Measurements from ENCODE around the gene PRAC1. TPM values are rescaled to one million over a fixed set of nuclear protein-coding genes. Genes with fewer than 3 reads are reported as not detected.
A peak's percentile ranks its signal among the peaks of the same experiment; 100 is the strongest.

The PRAC1 gene
- total RNA-seq, 2 donors from 2014 or later: not detected

- peaks cover 4% of the 10 kb centered on the region for H3K4me1 Mint-ChIP-seq
- H3K9me3 ChIP-seq (ENCODE audit: control insufficient read depth, low read length, poor library complexity, severe bottlenecking): no peaks in the 10 kb centered on the region
- no peak overlapping the region for H3K4me3 Mint-ChIP-seq
- no peak overlapping the region for H3K27ac Mint-ChIP-seq
- no peak for ATAC-seq
- DNase-seq: no peak
- H3K36me3 Mint-ChIP-seq (ENCODE audit: low read depth): peaks cover 3% of the 10 kb centered on the region
- H3K27me3 Mint-ChIP-seq: peaks cover 51% of the 10 kb centered on the region
Measured at GRCh38 chr17:48681609-48682008, 40.7 kb downstream of the PRAC1 start.

- H3K27me3 Mint-ChIP-seq: peaks cover 58% of the 10 kb centered on the region
- H3K36me3 Mint-ChIP-seq (ENCODE audit: low read depth): peaks cover 3% of the 10 kb centered on the region
Measured at GRCh38 chr17:48679385-48680096, 42.8 kb downstream of the PRAC1 start.

GRCh38 chr17:48678141-48678971, 44.0 kb downstream of the PRAC1 start:
- Mint-ChIP-seq H3K27ac (peak overlapping the region; percentile 49), H3K36me3 (ENCODE audit: low read depth) (peaks cover 3% of the 10 kb centered on the region), H3K27me3 (peaks cover 59% of the 10 kb centered on the region), H3K4me1 (peaks cover 4% of the 10 kb centered on the region), H3K4me3 (peak overlapping the region; percentile 77)
- DNase-seq (peak; percentile 56 to 70 (median 63)), ATAC-seq (peak; percentile 94)
- H3K9me3 ChIP-seq (ENCODE audit: control insufficient read depth, low read length, poor library complexity, severe bottlenecking): no peaks in the 10 kb centered on the region

More at GRCh38 chr17:48679385-48680096, 42.8 kb downstream of the PRAC1 start:
- H3K9me3 ChIP-seq (ENCODE audit: control insufficient read depth, low read length, poor library complexity, severe bottlenecking): no peaks in the 10 kb centered on the region
- no peak overlapping the region for H3K4me3 Mint-ChIP-seq
- ATAC-seq (no peak), DNase-seq (no peak)
- no peak overlapping the region for H3K27ac Mint-ChIP-seq
- peaks cover 4% of the 10 kb centered on the region for H3K4me1 Mint-ChIP-seq

GRCh38 chr17:48676963-48677558, 45.3 kb downstream of the PRAC1 start:
- Mint-ChIP-seq H3K36me3 (ENCODE audit: low read depth) (peaks cover 3% of the 10 kb centered on the region), H3K27me3 (peaks cover 53% of the 10 kb centered on the region), H3K4me1 (peaks cover 4% of the 10 kb centered on the region), H3K27ac (peak overlapping the region; percentile 86), H3K4me3 (no peak overlapping the region)
- H3K9me3 ChIP-seq (ENCODE audit: control insufficient read depth, low read length, poor library complexity, severe bottlenecking): no peaks in the 10 kb centered on the region
- DNase-seq (no peak), ATAC-seq (no peak)

- no peak for ATAC-seq
- peaks cover 62% of the 10 kb centered on the region for H3K27me3 Mint-ChIP-seq
Measured at GRCh38 chr17:48672340-48672739, 50.0 kb downstream of the PRAC1 start.

More at GRCh38 chr17:48672340-48672739, 50.0 kb downstream of the PRAC1 start:
- Mint-ChIP-seq H3K27ac (no peak overlapping the region), H3K36me3 (ENCODE audit: low read depth) (peaks cover 5% of the 10 kb centered on the region), H3K4me3 (no peak overlapping the region), H3K4me1 (peaks cover 7% of the 10 kb centered on the region)
- no peak for DNase-seq
- H3K9me3 ChIP-seq (ENCODE audit: control insufficient read depth, low read length, poor library complexity, severe bottlenecking): no peaks in the 10 kb centered on the region

Other genes starting within 250 kb of the PRAC1 start
- gene HOXB1, start 191.5 kb downstream of the PRAC1 start, total RNA-seq: not detected
- gene HOXB2, start 177.4 kb downstream of the PRAC1 start, total RNA-seq: 10 to 100 TPM in 1 of 2 donors, 1 to 10 TPM in 1; 4.5 to 18.8 TPM
- gene HOXB4, start 144.2 kb downstream of the PRAC1 start, total RNA-seq: 1 to 10 TPM in 1 of 2 donors, under 1 TPM in 1; 0.91 to 1.8 TPM
- gene HOXB3, start 132.3 kb downstream of the PRAC1 start, total RNA-seq: 1 to 10 TPM; 1.7 to 4.6 TPM
- gene HOXB5, start 128.7 kb downstream of the PRAC1 start, total RNA-seq: not detected
- gene HOXB6, start 117.5 kb downstream of the PRAC1 start, total RNA-seq: not detected
- gene HOXB7, start 111.5 kb downstream of the PRAC1 start, total RNA-seq: under 1 TPM in 1 of 2 donors, not detected in 1; 0.82 TPM
- not detected for gene HOXB8, start 107.2 kb downstream of the PRAC1 start, total RNA-seq
- under 1 TPM in 1 of 2 donors, not detected in 1; 0.16 TPM for gene HOXB9, start 96.2 kb downstream of the PRAC1 start, total RNA-seq
- gene PRAC2, start 667 bp upstream of the PRAC1 start, total RNA-seq: not detected
- not detected for gene HOXB13, start 6.2 kb upstream of the PRAC1 start, total RNA-seq
- gene TTLL6, start 94.7 kb upstream of the PRAC1 start, total RNA-seq: not detected
- 100 to 1,000 TPM; 152 to 154 TPM for gene CALCOCO2, start 108.5 kb upstream of the PRAC1 start, total RNA-seq
- gene ATP5MC1, start 170.3 kb upstream of the PRAC1 start, total RNA-seq: 10 to 100 TPM; 17.3 to 25.7 TPM
- 10 to 100 TPM; 78.9 to 84.5 TPM for gene UBE2Z, start 185.9 kb upstream of the PRAC1 start, total RNA-seq
- gene SNF8, start 222.3 kb upstream of the PRAC1 start, total RNA-seq: 10 to 100 TPM; 53.8 to 70.6 TPM
- not detected for gene GIP, start 246.1 kb upstream of the PRAC1 start, total RNA-seq

Data from T-helper 17 cell (primary cell).